Measurements from ENCODE around the gene MGMT. TPM values are rescaled to one million over a fixed set of nuclear protein-coding genes. Genes with fewer than 3 reads are reported as not detected.

Gene MGMT
- total RNA-seq, 3 donors from 2014 or later: 34.1 to 57.8 (median 46.7) TPM

- DNase-seq (ENCODE audit: low spot score in 2 of 2): no peak
- Histone ChIP-seq H3K4me1 (peaks cover 3% of the 10 kb centered on the region in 2 donors), H3K36me3 (no peaks in the 10 kb centered on the region), H3K9me3 (no peaks in the 10 kb centered on the region), H3K27ac (no peak overlapping the region), H3K27me3 (no peaks in the 10 kb centered on the region), H3K4me3 (no peak overlapping the region)
- TF ChIP-seq POLR2A (IDR thresholded peaks at IDR 0.05) (no peak), CTCF (IDR thresholded peaks at IDR 0.05) (no peak), POLR2AphosphoS5 (IDR thresholded peaks at IDR 0.05) (no peak)
- intact Hi-C loops (cut with DNase I; ENCODE audit: low total_unique reads): no loop called here
Observed at GRCh38 chr10:129534826-129535225, 67.8 kb downstream of the MGMT start.

- Histone ChIP-seq H3K4me1 (peaks cover 3% of the 10 kb centered on the region in 2 donors), H3K36me3 (no peaks in the 10 kb centered on the region), H3K9me3 (no peaks in the 10 kb centered on the region), H3K27me3 (no peaks in the 10 kb centered on the region), H3K27ac (no peak overlapping the region), H3K4me3 (no peak overlapping the region)
- TF ChIP-seq POLR2AphosphoS5 (IDR thresholded peaks at IDR 0.05): no peak
- no peak for TF ChIP-seq POLR2A (IDR thresholded peaks at IDR 0.05)
- TF ChIP-seq CTCF (IDR thresholded peaks at IDR 0.05): no peak
- no peak for DNase-seq (ENCODE audit: low spot score in 2 of 2)
- intact Hi-C loops (cut with DNase I; ENCODE audit: low total_unique reads): no loop called here
Observed at GRCh38 chr10:129536336-129536735, 69.3 kb downstream of the MGMT start.

GRCh38 chr10:129537151-129537550 is 70.1 kb downstream of the MGMT start:
- Histone ChIP-seq H3K27me3 (no peaks in the 10 kb centered on the region), H3K4me3 (no peak overlapping the region), H3K4me1 (peaks cover under 1 to 2% of the 10 kb centered on the region in 2 donors), H3K9me3 (no peaks in the 10 kb centered on the region), H3K36me3 (no peaks in the 10 kb centered on the region), H3K27ac (no peak overlapping the region)
- TF ChIP-seq CTCF (IDR thresholded peaks at IDR 0.05) (no peak), POLR2AphosphoS5 (IDR thresholded peaks at IDR 0.05) (no peak), POLR2A (IDR thresholded peaks at IDR 0.05) (no peak)
- no peak for DNase-seq (ENCODE audit: low spot score in 2 of 2)
- intact Hi-C loops (cut with DNase I; ENCODE audit: low total_unique reads): no loop called here

GRCh38 chr10:129538236-129538635 is 71.2 kb downstream of the MGMT start:
- H3K4me3 ChIP-seq: no peak overlapping the region
- DNase-seq (ENCODE audit: low spot score in 2 of 2): no peak
- TF ChIP-seq POLR2AphosphoS5 (IDR thresholded peaks at IDR 0.05) (no peak), POLR2A (IDR thresholded peaks at IDR 0.05) (no peak), CTCF (IDR thresholded peaks at IDR 0.05) (no peak)
- H3K36me3 ChIP-seq: no peaks in the 10 kb centered on the region
- intact Hi-C loops (cut with DNase I; ENCODE audit: low total_unique reads): no loop called here
- H3K9me3 ChIP-seq: no peaks in the 10 kb centered on the region
- H3K27ac ChIP-seq: no peak overlapping the region
- H3K27me3 ChIP-seq: no peaks in the 10 kb centered on the region
- no peaks in the 10 kb centered on the region for H3K4me1 ChIP-seq

- Histone ChIP-seq H3K4me3 (no peak overlapping the region), H3K9me3 (no peaks in the 10 kb centered on the region), H3K4me1 (no peaks in the 10 kb centered on the region), H3K27ac (no peak overlapping the region), H3K36me3 (no peaks in the 10 kb centered on the region), H3K27me3 (no peaks in the 10 kb centered on the region)
- TF ChIP-seq CTCF (IDR thresholded peaks at IDR 0.05) (no peak), POLR2AphosphoS5 (IDR thresholded peaks at IDR 0.05) (no peak), POLR2A (IDR thresholded peaks at IDR 0.05) (no peak)
- DNase-seq (ENCODE audit: low spot score in 2 of 2): no peak
- intact Hi-C loops (cut with DNase I; ENCODE audit: low total_unique reads): no loop called here
Observed at GRCh38 chr10:129541200-129541599, 74.2 kb downstream of the MGMT start.
